Lung (tissue), 12 donors: Measurements from ENCODE around the gene RCC2. TPM values are rescaled to one million over a fixed set of nuclear protein-coding genes. Genes with fewer than 3 reads are reported as not detected.

ENCODE experiments used
- ATAC-seq: fragments of 200-7000 bp; cut with Tn5 transposase; one replicate; pipeline ENCODE4 v1.9.1; 2020; ENCODE audit warnings: moderate number of reproducible peaks; ENCODE audit not compliant: insufficient read depth, low FRiP score
- DNase-seq, 3 donors: peaks; one replicate each; pipeline ENCODE4 v3.0.0-alpha.2; 2013 to 2017
- H3K27ac ChIP-seq, 2 donors: one replicate each; pipeline ENCODE4 v1.5.1; 2013; ENCODE audit warnings: mild to moderate bottlenecking in 2 of 2, moderate library complexity in 2 of 2, control low read depth in 1 of 2, inconsistent platforms in 1 of 2, low read depth in 1 of 2, low read length in 1 of 2
- H3K27me3 ChIP-seq, 3 donors: one replicate each; pipeline ENCODE4 v1.5.1; 2013; ENCODE audit warnings: low read length in 2 of 3; ENCODE audit not compliant: control insufficient read depth in 3 of 3, insufficient read depth in 3 of 3
- H3K36me3 ChIP-seq, 4 donors: one replicate each; pipeline ENCODE4 v1.5.1; 2013; ENCODE audit warnings: low read length in 4 of 4, mild to moderate bottlenecking in 1 of 4, moderate library complexity in 1 of 4; ENCODE audit not compliant: control insufficient read depth in 4 of 4, insufficient read depth in 4 of 4
- H3K4me1 ChIP-seq, 5 donors: one replicate each; pipeline ENCODE4 v1.5.1; 2013; ENCODE audit warnings: low read length in 5 of 5, mild to moderate bottlenecking in 2 of 5, moderate library complexity in 1 of 5; ENCODE audit not compliant: control insufficient read depth in 5 of 5, insufficient read depth in 5 of 5
- H3K4me3 ChIP-seq: one replicate; pipeline ENCODE4 v1.5.1; 2013; ENCODE audit warnings: mild to moderate bottlenecking, control low read depth, moderate library complexity
- H3K9ac ChIP-seq, 2 donors: one replicate each; pipeline ENCODE4 v1.5.1; 2013; ENCODE audit warnings: low read length in 2 of 2, control low read depth in 1 of 2; ENCODE audit not compliant: insufficient read depth in 1 of 2
- H3K9me3 ChIP-seq, 4 donors: one replicate each; pipeline ENCODE4 v1.5.1; 2013; ENCODE audit warnings: low read length in 3 of 4, mild to moderate bottlenecking in 1 of 4, moderate library complexity in 1 of 4; ENCODE audit not compliant: control insufficient read depth in 4 of 4, insufficient read depth in 3 of 4
- CTCF ChIP-seq: IDR thresholded peaks from 2 replicates; pipeline ENCODE4 v1.5.1; 2012; ENCODE audit warnings: mild to moderate bottlenecking; ENCODE audit errors: control extremely low read depth, extremely low read depth
- WGBS, 2 donors: extraction: QIAGEN DNeasy Blood & Tissue Kit; methylation state at CpG; one replicate each; pipeline ENCODE4 v1.1.7; 2013; 5-methylcytosine and 5-hydroxymethylcytosine counted together
- polyA plus RNA-seq, 2 donors: library from polyadenylated mRNA; stranded (reverse); fragments of 200-250 nt; gene quantifications; one replicate each; pipeline ENCODE4 v1.2.1, GENCODE V29; 2013
- total RNA-seq, 2 donors: library from RNA; depleted of rRNA in 1 of 2; stranded (reverse); fragments of >200 nt in 1 of 2; gene quantifications; one replicate each; pipeline ENCODE4 v1.2.1, GENCODE V29; 2014 to 2021
- donor health status: control.
- donor health status: control.
- donor health status: Bipolar disorder and iron deficiency.
- donor health status: healthy.
- donor health status: DM: yes; HTN: yes; CAD: no.

RCC2 gene
- total and polyA plus RNA-seq, 4 donors = 31.9 to 51.2 (median 38.5) TPM

DNA sequence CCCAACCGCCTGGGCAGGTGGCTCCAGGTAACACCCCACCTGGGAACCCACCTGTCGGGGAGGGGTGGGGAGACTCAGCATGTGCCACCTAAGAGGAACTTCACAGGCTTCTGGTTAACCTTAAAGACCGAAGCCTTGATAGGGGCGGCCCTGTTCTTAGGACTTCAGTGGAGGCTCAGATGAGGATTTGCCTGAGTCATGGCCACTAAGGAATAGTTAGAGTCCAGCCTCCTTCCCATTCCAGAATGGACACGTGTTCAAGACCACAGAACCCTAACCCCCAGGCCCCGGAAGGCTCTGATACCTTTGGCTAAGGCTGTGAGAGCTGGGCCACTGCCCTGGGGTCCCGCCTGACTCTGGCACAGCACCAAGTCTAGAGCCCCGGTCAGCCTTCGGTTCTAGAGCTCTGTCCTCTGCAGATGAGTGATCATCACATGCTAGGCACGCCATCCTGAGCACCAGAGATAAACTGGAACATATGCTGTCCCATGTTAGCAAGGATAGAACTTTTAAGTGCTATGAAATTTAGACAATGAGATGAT lies 47.2 kb downstream of the RCC2 start:
- no peaks in the 10 kb centered on the region for H3K36me3 ChIP-seq
- no peak overlapping the region for H3K27ac ChIP-seq
- no peaks in the 10 kb centered on the region for H3K4me1 ChIP-seq
- H3K4me3 ChIP-seq = no peak overlapping the region
- H3K9ac ChIP-seq = no peak overlapping the region
- no peak for TF ChIP-seq CTCF
- WGBS, 2 donors = 68 to 71% methylated on average over 10 of the region's 10 CpGs
- H3K9me3 ChIP-seq = no peaks in the 10 kb centered on the region
- H3K27me3 ChIP-seq = no peaks in the 10 kb centered on the region
- no peak for ATAC-seq
- DNase-seq = no peak

- TF ChIP-seq CTCF = no peak
- H3K4me3 ChIP-seq = no peak overlapping the region
- WGBS, 2 donors = 83 to 100% methylated on average over 2 of the region's 2 CpGs
Observed at GRCh38 chr1:17381161-17381560, 58.3 kb downstream of the RCC2 start.

DNA sequence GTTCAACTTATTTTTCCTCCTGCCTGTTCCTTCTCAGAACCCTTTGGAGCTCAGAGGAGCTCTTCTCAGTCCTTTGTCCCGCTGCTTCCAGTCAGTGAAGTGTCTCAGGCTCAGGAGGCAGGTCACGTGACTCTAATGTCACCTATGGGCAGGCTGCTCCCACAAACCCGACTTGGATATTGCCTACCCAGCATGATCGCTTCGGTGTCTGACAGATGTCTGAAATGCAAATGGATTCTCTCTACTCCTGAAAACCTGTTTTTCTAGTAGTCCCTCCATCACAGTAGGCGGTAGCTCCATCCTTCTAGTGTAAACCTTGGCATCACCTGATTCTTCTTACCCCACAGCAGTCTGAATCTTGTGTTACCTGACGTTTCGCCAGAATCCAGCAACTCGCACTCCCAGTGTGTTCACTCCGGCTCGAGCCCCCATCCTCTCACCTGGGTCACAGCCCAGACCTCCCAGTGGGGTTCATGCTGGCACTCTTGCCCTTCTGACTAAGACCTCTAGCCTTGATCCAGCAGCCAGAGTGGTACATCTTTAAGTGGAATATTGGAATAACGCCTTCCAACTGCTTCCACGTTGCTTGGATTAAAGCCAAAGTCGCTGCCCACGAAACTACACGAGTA lies 62.0 kb downstream of the RCC2 start:
- Histone ChIP-seq H3K27me3 (peaks cover 0 to 3% (median 0%) of the 10 kb centered on the region in 3 donors), H3K9me3 (no peaks in the 10 kb centered on the region), H3K36me3 (no peaks in the 10 kb centered on the region), H3K4me1 (no peaks in the 10 kb centered on the region), H3K4me3 (no peak overlapping the region), H3K27ac (no peak overlapping the region), H3K9ac (no peak overlapping the region)
- TF ChIP-seq CTCF = no peak
- WGBS, 2 donors = 31 to 46% methylated on average over 16 of the region's 16 CpGs
- no peak for ATAC-seq
- peak; percentile 13 to 50 (median 17) for DNase-seq

More at GRCh38 chr1:17381161-17381560, 58.3 kb downstream of the RCC2 start:
- Histone ChIP-seq H3K27me3 (peaks cover 0 to 3% (median 0%) of the 10 kb centered on the region in 3 donors), H3K27ac (no peak overlapping the region), H3K9me3 (no peaks in the 10 kb centered on the region), H3K36me3 (no peaks in the 10 kb centered on the region), H3K9ac (no peak overlapping the region), H3K4me1 (no peaks in the 10 kb centered on the region)
- no peak for ATAC-seq
- no peak for DNase-seq
